ENCODE measurements around the gene KLF16. TPM values are rescaled to one million over a fixed set of nuclear protein-coding genes. Genes with fewer than 3 reads are reported as not detected.

The KLF16 gene
- total RNA-seq, 1 donor from 2014 or later = 15.3 TPM

DNA sequence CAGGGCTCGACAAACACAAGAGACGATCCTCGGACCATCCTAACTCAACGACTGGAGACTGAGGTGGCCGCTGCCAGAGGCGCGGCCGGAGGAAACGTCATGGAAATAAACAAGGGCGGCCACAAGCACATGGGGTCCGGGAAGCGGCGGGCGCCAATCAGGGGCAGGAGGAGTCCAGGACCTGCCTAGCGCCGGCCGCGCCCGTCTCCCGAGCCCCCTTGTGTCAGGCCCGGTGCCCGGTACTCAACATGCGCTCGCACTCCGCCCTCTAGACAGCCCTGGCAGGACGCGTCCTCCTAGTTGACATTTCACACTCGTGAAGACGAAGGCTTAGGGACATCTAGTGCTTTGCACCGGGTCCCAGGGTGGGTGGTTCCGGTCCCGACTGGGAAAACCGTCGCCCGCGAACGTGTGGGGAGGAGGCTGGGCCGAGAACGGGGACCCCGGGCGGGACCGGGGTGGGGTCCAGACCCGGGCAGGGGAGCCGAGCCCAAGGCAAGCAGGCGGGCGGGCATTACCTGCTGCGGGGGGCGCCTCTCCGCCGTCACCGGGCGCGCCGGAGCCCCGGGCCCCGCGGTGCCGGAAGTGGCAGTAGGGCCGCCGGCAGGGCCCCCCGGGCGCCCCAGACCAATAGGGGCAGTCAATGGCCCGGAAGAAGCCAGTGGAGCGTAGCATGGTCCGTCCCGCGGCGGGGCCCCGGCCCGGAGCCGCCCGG, 15.5 kb downstream of the KLF16 start:
- no peak for TF ChIP-seq CTCF (IDR thresholded peaks at IDR 0.05; ENCODE audit: insufficient read depth, low read length, poor library complexity, severe bottlenecking)
- no peaks in the 10 kb centered on the region for H3K27me3 ChIP-seq (ENCODE audit: control insufficient read depth, insufficient read depth, low read length)
- no peak for DNase-seq (ENCODE audit: low read depth)
- H3K4me3 ChIP-seq (ENCODE audit: low read depth, low read length) = peak overlapping the region; percentile 58
- no peaks in the 10 kb centered on the region for H3K36me3 ChIP-seq (ENCODE audit: control insufficient read depth, insufficient read depth, low read length)

DNA sequence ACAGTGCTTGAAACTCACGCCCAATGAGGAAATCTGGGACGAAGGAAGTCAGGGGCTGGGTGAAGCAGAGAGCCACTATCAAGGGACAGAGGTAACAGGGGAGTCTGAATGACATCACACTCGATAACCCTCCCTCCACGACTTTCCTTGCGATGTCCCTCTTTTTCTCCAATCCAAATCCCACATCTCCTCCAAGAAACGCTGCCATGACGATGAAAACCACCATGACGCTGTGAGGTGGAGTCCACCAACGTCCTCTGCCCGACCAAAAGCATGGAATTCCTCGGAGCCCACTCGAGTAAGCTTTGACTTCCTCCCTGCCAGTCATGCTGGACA, 16.1 kb downstream of the KLF16 start:
- H3K27me3 ChIP-seq (ENCODE audit: control insufficient read depth, insufficient read depth, low read length) = no peaks in the 10 kb centered on the region
- peak overlapping the region; percentile 58 for H3K4me3 ChIP-seq (ENCODE audit: low read depth, low read length)
- no peak for TF ChIP-seq CTCF (IDR thresholded peaks at IDR 0.05; ENCODE audit: insufficient read depth, low read length, poor library complexity, severe bottlenecking)
- DNase-seq (ENCODE audit: low read depth) = no peak
- H3K36me3 ChIP-seq (ENCODE audit: control insufficient read depth, insufficient read depth, low read length) = no peaks in the 10 kb centered on the region

DNA sequence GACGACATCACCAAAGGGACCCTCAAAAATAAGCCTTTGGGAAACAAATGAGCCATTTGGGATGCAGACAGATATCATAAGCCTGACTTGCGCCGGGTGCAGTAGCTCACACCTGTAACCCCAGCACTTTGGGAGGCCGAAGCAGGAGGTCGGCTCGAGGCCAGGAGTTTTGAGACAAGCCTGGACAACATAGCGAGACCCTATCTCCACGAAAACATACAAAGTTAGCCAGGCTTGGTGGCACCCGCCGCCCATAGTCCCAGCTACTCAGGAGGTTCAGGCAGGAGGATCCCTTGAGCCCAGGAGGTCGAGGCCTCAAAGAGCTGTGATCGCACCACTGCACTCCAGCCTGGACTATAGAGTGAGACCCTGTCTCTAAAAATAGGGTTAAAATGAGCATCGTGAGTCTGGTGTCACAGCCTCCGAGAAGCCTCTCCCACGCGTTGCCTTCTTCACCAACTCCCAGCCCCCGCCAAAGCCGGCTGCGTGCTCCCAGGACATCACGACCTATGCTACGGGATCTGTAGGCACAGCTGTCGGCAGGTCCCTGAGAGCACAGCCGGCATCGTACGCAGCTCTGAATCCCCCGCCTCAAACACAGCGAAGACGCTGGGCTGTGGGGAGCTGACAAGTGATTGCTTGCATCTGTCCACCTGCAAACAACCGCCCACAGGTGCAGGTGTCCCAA, 16.7 kb downstream of the KLF16 start:
- DNase-seq (ENCODE audit: low read depth) = no peak
- H3K4me3 ChIP-seq (ENCODE audit: low read depth, low read length) = peak overlapping the region; percentile 58
- no peak for TF ChIP-seq CTCF (IDR thresholded peaks at IDR 0.05; ENCODE audit: insufficient read depth, low read length, poor library complexity, severe bottlenecking)
- H3K36me3 ChIP-seq (ENCODE audit: control insufficient read depth, insufficient read depth, low read length) = no peaks in the 10 kb centered on the region
- no peaks in the 10 kb centered on the region for H3K27me3 ChIP-seq (ENCODE audit: control insufficient read depth, insufficient read depth, low read length)

DNA sequence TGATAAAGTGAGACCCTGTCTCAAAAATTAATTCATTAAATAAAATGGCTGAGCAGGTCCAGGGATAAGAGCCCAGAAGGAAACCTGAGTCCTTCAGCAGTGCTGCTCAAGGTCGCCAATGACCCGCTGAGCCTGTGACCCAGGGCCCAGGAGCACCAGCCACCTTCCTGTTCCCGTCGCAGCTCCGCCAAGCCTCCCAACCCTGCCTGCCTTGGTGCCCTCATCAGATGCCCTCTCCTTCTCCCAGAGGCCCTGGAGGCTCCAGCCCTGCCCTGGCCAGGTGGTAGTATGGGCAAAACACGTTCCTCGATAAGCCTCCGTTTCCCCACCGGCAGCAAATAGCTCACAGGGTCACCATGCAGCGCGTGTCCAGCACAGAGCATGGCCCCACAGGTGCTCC, 17.7 kb downstream of the KLF16 start:
- Histone ChIP-seq H3K4me3 (ENCODE audit: low read depth, low read length) (no peak overlapping the region), H3K27me3 (ENCODE audit: control insufficient read depth, insufficient read depth, low read length) (no peaks in the 10 kb centered on the region), H3K36me3 (ENCODE audit: control insufficient read depth, insufficient read depth, low read length) (no peaks in the 10 kb centered on the region)
- no peak for TF ChIP-seq CTCF (IDR thresholded peaks at IDR 0.05; ENCODE audit: insufficient read depth, low read length, poor library complexity, severe bottlenecking)
- no peak for DNase-seq (ENCODE audit: low read depth)

DNA sequence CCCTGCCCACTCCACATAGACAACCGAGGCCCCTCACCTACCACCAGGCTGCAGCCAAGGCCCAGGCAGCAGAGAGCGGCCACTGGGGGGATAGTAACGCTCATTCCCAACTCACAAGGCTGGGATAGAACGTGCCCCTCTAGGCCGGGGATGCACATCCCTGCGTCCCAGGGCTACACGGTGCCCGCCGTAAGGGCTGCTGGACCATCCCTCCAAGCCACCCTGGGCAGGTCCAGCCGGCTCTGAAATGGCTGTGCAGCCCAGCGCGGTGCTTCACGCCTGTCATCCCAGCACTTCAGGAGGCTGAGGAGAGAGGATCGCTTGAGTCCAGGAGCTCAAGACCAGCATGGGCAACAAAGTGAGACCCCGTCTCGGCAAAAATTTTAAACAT, 18.3 kb downstream of the KLF16 start:
- DNase-seq (ENCODE audit: low read depth) = no peak
- Histone ChIP-seq H3K27me3 (ENCODE audit: control insufficient read depth, insufficient read depth, low read length) (no peaks in the 10 kb centered on the region), H3K4me3 (ENCODE audit: low read depth, low read length) (no peak overlapping the region), H3K36me3 (ENCODE audit: control insufficient read depth, insufficient read depth, low read length) (no peaks in the 10 kb centered on the region)
- TF ChIP-seq CTCF (IDR thresholded peaks at IDR 0.05; ENCODE audit: insufficient read depth, low read length, poor library complexity, severe bottlenecking) = no peak

All from kidney epithelial cell (primary cell).